Upper lobe of left lung (tissue), 6 donors: ENCODE data around the gene VDR. TPM values are rescaled to one million over a fixed set of nuclear protein-coding genes. Genes with fewer than 3 reads are reported as not detected.
"Not testable (repeated sequence)": the region's sequence is repeated elsewhere in the genome, so short reads cannot be mapped to it uniquely, and the experiment has no call there.

Experiments
- ATAC-seq, 2 donors: fragments of 200-7000 bp; cut with Tn5 transposase; one replicate each; pipeline ENCODE4 v1.9.1; 2022; ENCODE audit warnings: mild to moderate bottlenecking in 2 of 2, moderate library complexity in 2 of 2; ENCODE audit not compliant: low FRiP score in 2 of 2
- DNase-seq, 2 donors: peaks; one replicate each; pipeline ENCODE4 v3.0.0-alpha.2; 2019 to 2020
- H3K27ac ChIP-seq, 4 donors: fragments of 200-600 bp; sonication (generic); one replicate each; pipeline ENCODE4 v1.5.1; 2016 to 2019
- H3K27me3 ChIP-seq, 4 donors: fragments of 200-600 bp; sonication (generic); one replicate each; pipeline ENCODE4 v1.5.1; 2017 to 2019
- H3K36me3 ChIP-seq, 4 donors: fragments of 200-600 bp; sonication (generic); one replicate each; pipeline ENCODE4 v1.5.1; 2016 to 2019
- H3K4me1 ChIP-seq, 4 donors: fragments of 200-600 bp; sonication (generic); one replicate each; pipeline ENCODE4 v1.5.1; 2018 to 2019
- H3K4me3 ChIP-seq, 4 donors: fragments of 200-600 bp; sonication (generic); one replicate each; pipeline ENCODE4 v1.5.1; 2017 to 2019; ENCODE audit warnings: mild to moderate bottlenecking in 2 of 4, moderate library complexity in 1 of 4
- H3K9me3 ChIP-seq, 4 donors: fragments of 200-600 bp; sonication (generic); one replicate each; pipeline ENCODE4 v1.5.1; 2018 to 2019
- CTCF ChIP-seq, 6 experiments: fragments of 450-650 bp in 4 of 6; fragments of 200-600 bp in 2 of 6; sonication (generic) in 2 of 6; IDR thresholded peaks; one replicate each; pipeline ENCODE4 v1.5.1; 2016 to 2019; ENCODE audit warnings: antibody characterized with exemption in 6 of 6
- EP300 ChIP-seq, 4 donors: sonication (generic); formaldehyde crosslinking; IDR thresholded peaks; one replicate each; pipeline ENCODE4 v1.5.1; 2017; ENCODE audit warnings: antibody characterized with exemption in 4 of 4, control low read depth in 2 of 4
- POLR2A ChIP-seq, 4 donors: fragments of 450-650 bp; IDR thresholded peaks; one replicate each; pipeline ENCODE4 v1.5.1; 2016 to 2017; ENCODE audit warnings: antibody characterized with exemption in 4 of 4, mild to moderate bottlenecking in 2 of 4
- POLR2AphosphoS5 ChIP-seq, 2 donors: sonication (generic); formaldehyde crosslinking; IDR thresholded peaks; one replicate each; pipeline ENCODE4 v1.5.1; 2017; ENCODE audit warnings: antibody characterized with exemption in 2 of 2
- WGBS, 2 donors: methylation state at CpG; one replicate each; pipeline ENCODE4 v1.1.5; 2017 to 2018; 5-methylcytosine and 5-hydroxymethylcytosine counted together
- total RNA-seq, 6 donors: library from RNA; depleted of rRNA in 4 of 6; stranded (reverse); fragments of >200 nt in 4 of 6; gene quantifications; one replicate each; pipeline versions ENCODE4 v1.1.0 to v1.2.1, GENCODE V29; 2016 to 2021
- donor health status: DM: no; HTN: no; CAD: no; lungs with moderate emphysema.
- donor health status: DM: no; HTN: yes; CAD: no; lungs with severe emphysema.

VDR gene
- total RNA-seq, 6 donors from 2014 or later: 23.0 to 41.1 (median 27.5) TPM

GRCh38 chr12:47818007-47818376, 86.8 kb downstream of the VDR start:
- Histone ChIP-seq H3K36me3 (no peaks in the 10 kb centered on the region), H3K4me3 (peak overlapping the region in 3 of 4 donors; percentile 67 to 82 (median 74)), H3K27ac (peak overlapping the region; percentile 97 to 99 (median 98)), H3K4me1 (peaks cover 78 to 90% (median 88%) of the 10 kb centered on the region in 4 donors), H3K27me3 (no peaks in the 10 kb centered on the region), H3K9me3 (no peaks in the 10 kb centered on the region)
- 69 to 70% methylated on average over 3 of the region's 3 CpGs for whole genome bisulfite sequencing, 2 donors
- ATAC-seq (no peak), DNase-seq (no peak)
- TF ChIP-seq CTCF (IDR thresholded peaks at IDR 0.05) (no peak), POLR2A (IDR thresholded peaks at IDR 0.05) (no peak), POLR2AphosphoS5 (IDR thresholded peaks at IDR 0.05) (no peak)

- TF ChIP-seq POLR2A (IDR thresholded peaks at IDR 0.05): no peak
- TF ChIP-seq POLR2AphosphoS5 (IDR thresholded peaks at IDR 0.05): no peak
- TF ChIP-seq CTCF (IDR thresholded peaks at IDR 0.05): peak in 1 of 6 experiments; percentile 2
- TF ChIP-seq EP300 (IDR thresholded peaks at IDR 0.05): no peak
- H3K27ac ChIP-seq: peak overlapping the region; percentile 97 to 99 (median 98)
- ATAC-seq (no peak), DNase-seq (peak in 1 of 2 donors; percentile 17)
- 11 to 28% methylated on average over 6 to 7 of the region's 7 CpGs for WGBS, 2 donors
- H3K9me3 ChIP-seq: no peaks in the 10 kb centered on the region
- H3K36me3 ChIP-seq: no peaks in the 10 kb centered on the region
- no peaks in the 10 kb centered on the region for H3K27me3 ChIP-seq
- peak overlapping the region in 3 of 4 donors; percentile 67 to 82 (median 74) for H3K4me3 ChIP-seq
- peaks cover 75 to 89% (median 88%) of the 10 kb centered on the region in 4 donors for H3K4me1 ChIP-seq
These were observed 87.4 kb downstream of the VDR start for GRCh38 chr12:47817272-47818006.

DNA sequence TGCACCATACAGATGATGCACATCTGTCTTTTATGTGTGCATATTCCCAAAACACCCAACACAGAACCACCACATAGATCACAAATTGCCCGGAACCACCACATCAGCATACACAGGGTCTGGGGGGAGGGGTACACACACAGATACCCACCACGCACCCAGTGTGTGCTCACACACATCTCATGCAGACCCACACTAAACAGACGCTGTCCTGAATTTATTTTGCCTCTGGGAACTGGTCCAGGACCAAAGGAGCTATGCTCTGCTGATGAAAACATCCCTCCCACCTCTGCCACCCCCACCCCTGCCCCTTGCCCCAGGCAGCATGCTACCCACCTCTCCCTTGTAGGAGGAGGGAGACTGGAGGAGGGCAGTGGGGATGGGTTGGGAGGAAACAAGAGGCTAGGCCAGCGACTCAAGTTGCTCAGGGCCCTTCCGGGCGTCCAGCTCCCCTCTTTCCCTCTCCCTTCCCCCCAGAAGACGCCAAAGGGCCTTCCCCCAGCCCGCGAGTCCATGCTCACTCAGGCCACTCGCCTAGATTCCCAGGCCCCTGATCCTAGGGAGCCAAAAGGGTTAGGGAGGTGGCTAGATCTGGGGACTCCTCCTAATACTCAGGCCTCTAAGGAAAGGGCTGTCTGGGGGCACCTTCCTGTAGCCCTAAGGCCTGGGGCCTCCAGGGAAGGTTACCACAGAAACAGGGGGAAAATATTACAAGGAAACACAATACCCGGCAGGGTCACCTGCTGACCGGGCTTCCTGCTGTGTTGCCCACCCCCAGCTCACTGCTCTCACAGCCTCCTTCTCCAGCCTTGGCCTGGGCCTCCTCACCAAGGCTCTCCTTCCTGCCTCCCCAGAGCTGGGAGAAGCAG, 88.2 kb downstream of the VDR start:
- H3K4me3 ChIP-seq: peak overlapping the region in 3 of 4 donors; percentile 67 to 82 (median 74)
- H3K36me3 ChIP-seq: no peaks in the 10 kb centered on the region
- no peak for ATAC-seq
- H3K27me3 ChIP-seq: no peaks in the 10 kb centered on the region
- peak overlapping the region; percentile 97 to 99 (median 98) for H3K27ac ChIP-seq
- peak in 1 of 2 donors; percentile 17 for DNase-seq
- no peaks in the 10 kb centered on the region for H3K9me3 ChIP-seq
- H3K4me1 ChIP-seq: peaks cover 75 to 89% (median 88%) of the 10 kb centered on the region in 4 donors
- TF ChIP-seq POLR2AphosphoS5 (IDR thresholded peaks at IDR 0.05): no peak
- TF ChIP-seq EP300 (IDR thresholded peaks at IDR 0.05): no peak
- TF ChIP-seq POLR2A (IDR thresholded peaks at IDR 0.05): no peak
- no peak for TF ChIP-seq CTCF (IDR thresholded peaks at IDR 0.05)
- 21 to 31% methylated on average over 7 to 12 of the region's 12 CpGs for WGBS, 2 donors

DNA sequence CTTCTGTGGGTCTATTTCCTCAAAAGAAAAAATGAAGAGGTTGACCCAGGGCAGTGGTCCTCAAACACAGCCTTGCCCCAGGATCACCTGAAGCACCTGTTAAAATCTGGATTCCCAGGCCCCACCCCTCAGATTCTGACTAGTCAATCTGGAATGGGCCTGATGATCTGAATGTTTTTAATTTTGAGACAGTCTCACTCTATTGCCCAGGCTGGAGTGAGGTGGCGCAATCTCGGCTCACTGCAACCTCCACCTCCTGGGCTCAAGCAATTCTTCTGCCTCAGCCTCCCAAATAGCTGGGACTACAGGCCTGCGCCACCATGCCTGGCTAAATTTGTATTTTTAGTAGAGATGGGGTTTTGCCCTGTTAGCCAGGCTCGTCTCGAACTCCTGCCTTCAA, 89.3 kb downstream of the VDR start:
- H3K36me3 ChIP-seq, DNase-seq, H3K27me3 ChIP-seq, H3K4me3 ChIP-seq, ATAC-seq, H3K9me3 ChIP-seq: not testable (repeated sequence)
- Histone ChIP-seq H3K27ac (peak overlapping the region; percentile 86 to 99 (median 98)), H3K4me1 (peaks cover 77 to 89% (median 88%) of the 10 kb centered on the region in 4 donors)
- WGBS, 2 donors: 89 to 94% methylated on average over 5 of the region's 5 CpGs

- Histone ChIP-seq H3K27ac (peak overlapping the region; percentile 86 to 99 (median 98)), H3K9me3 (no peaks in the 10 kb centered on the region), H3K4me3 (no peak overlapping the region), H3K36me3 (no peaks in the 10 kb centered on the region), H3K4me1 (peaks cover 85 to 93% (median 91%) of the 10 kb centered on the region in 4 donors), H3K27me3 (no peaks in the 10 kb centered on the region)
- ATAC-seq: no peak
- WGBS, 2 donors: 32 to 45% methylated on average over 3 of the region's 3 CpGs
- TF ChIP-seq POLR2AphosphoS5 (IDR thresholded peaks at IDR 0.05) (no peak), POLR2A (IDR thresholded peaks at IDR 0.05) (no peak), EP300 (IDR thresholded peaks at IDR 0.05) (no peak), CTCF (IDR thresholded peaks at IDR 0.05) (no peak)
- DNase-seq: no peak
These were observed 90.1 kb downstream of the VDR start for GRCh38 chr12:47814539-47815170.
